K562 (cell line): ENCODE measurements around the gene ADGRB3.

Source experiments
- ATF3 ChIP-seq, 2 experiments: fragments of 450-650 bp in 1 of 2; sonication (generic) in 1 of 2; formaldehyde crosslinking in 1 of 2; IDR thresholded peaks in 1 of 2; conservative IDR thresholded peaks in 1 of 2; 2 replicates each; pipeline versions ENCODE4 v1.6.1 to v1.8.1; 2016 to 2023; ENCODE audit warnings: mild to moderate bottlenecking in 2 of 2, moderate library complexity in 2 of 2, inconsistent platforms in 1 of 2, missing genetic modification reagents in 1 of 2
- CBX8 ChIP-seq: fragments of 200-600 bp; sonication (generic); IDR thresholded peaks from 2 replicates; pipeline ENCODE4 v1.6.1; 2012; ENCODE audit warnings: borderline replicate concordance, mixed run types, low read depth, mild to moderate bottlenecking, moderate library complexity, mixed read lengths, low read length, control low read depth, inconsistent platforms; ENCODE audit not compliant: poor library complexity, severe bottlenecking; ENCODE audit errors: extremely low read depth
- CTCF ChIP-seq, 3 experiments: IDR thresholded peaks in 2 of 3; conservative IDR thresholded peaks in 1 of 3; 2 replicates each; pipeline ENCODE4 v1.5.1; 2011 to 2012; ENCODE audit warnings: low read length in 3 of 3, mild to moderate bottlenecking in 3 of 3, control low read depth in 2 of 3, improper control_type of control experiment in 1 of 3, inconsistent platforms in 1 of 3, low read depth in 1 of 3, mixed read lengths in 1 of 3, moderate library complexity in 1 of 3; ENCODE audit not compliant: insufficient read depth in 2 of 3
- EP300 ChIP-seq: IDR thresholded peaks from 2 replicates; pipeline ENCODE4 v1.6.1; 2012; ENCODE audit warnings: low read length, improper control_type of control experiment
- FOS ChIP-seq: IDR thresholded peaks from 3 replicates; pipeline ENCODE4 v1.6.1; 2011; ENCODE audit not compliant: insufficient read length; ENCODE audit errors: extremely low read depth
- IRF1 ChIP-seq: sonication (generic); formaldehyde crosslinking; IDR thresholded peaks from 2 replicates; pipeline ENCODE4 v1.8.0; 2022; ENCODE audit warnings: missing genetic modification reagents, mild to moderate bottlenecking, borderline replicate concordance
- MTA3 ChIP-seq: fragments of 450-650 bp; formaldehyde crosslinking; IDR thresholded peaks from 2 replicates; pipeline ENCODE4 v1.6.1; 2017; ENCODE audit warnings: mild to moderate bottlenecking, borderline replicate concordance
- RERE ChIP-seq: sonication (generic); formaldehyde crosslinking; IDR thresholded peaks from 2 replicates; pipeline ENCODE4 v1.8.0; 2023; ENCODE audit warnings: missing genetic modification reagents, mild to moderate bottlenecking, borderline replicate concordance
- RNF2 ChIP-seq: sonication (generic); IDR thresholded peaks from 2 replicates; pipeline ENCODE4 v1.6.1; 2016
- ZC3H4 ChIP-seq: sonication (generic); formaldehyde crosslinking; IDR thresholded peaks from 2 replicates; pipeline ENCODE4 v1.9.0; 2021; ENCODE audit warnings: missing genetic modification reagents, borderline replicate concordance

GRCh38 chr6:69286331-69286730, 651.2 kb downstream of the ADGRB3 start:
- TF ChIP-seq ATF3 (IDR thresholded peaks at IDR 0.05) (no peak), ATF3 (CRISPR knock-in tag; conservative IDR thresholded peaks at IDR 0.05) (no peak), CBX8 (no peak), CTCF (IDR thresholded peaks at IDR 0.05 in 2 of 3, conservative IDR thresholded peaks at IDR 0.05 in 1 of 3; ENCODE audit: insufficient read depth in 2 of 3, low read depth in 1 of 3, low read length in 3 of 3) (no peak), RERE (CRISPR knock-in tag) (no peak), FOS (no peak), MTA3 (no peak), RNF2 (no peak), ZC3H4 (CRISPR knock-in tag) (no peak), IRF1 (CRISPR knock-in tag) (no peak), EP300 (no peak)
